Measurements from ENCODE around the gene GFY.

GFY gene

DNA sequence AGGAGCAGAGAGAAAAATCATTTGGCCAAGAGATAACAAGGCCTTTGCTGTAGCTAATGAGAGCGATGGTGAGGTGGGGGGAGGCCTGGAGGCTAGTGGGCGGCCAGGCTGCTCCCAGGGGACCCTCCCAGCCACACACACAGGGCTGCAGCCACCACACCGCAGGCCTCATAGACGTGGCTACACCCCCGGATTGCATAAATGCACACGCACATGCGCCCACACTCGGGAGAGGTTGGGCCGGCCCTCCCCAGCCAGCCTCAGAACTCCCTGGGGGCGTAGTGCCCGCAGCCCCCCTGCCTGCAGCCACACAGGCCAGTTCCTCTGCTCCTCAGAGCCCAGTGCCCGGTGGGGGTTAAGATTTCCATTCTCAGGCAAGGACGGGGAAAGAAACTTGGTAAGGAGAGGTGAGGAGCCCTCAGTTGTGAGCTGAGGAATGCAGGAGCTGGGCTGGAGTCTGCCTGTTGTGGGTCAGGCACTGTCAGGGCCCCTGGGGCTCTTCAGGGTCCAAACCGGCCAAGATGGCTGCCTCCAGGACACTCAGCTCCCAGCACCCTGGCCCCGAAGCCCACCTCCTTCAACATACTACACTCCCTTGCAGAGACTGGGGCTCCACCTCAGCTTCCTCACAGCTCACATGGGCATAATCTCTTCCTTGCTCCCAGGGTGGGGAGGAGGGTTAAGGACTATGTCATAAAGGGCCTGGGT is 9.9 kb upstream of the GFY start:
- Histone ChIP-seq H2AFZ (ENCODE audit: low read length) (no peak overlapping the region), H3F3A (ENCODE audit: insufficient read depth, low read length) (no peaks in the 10 kb centered on the region), H3K4me1 (ENCODE audit: insufficient read depth, low read length, severe bottlenecking) (peaks cover 14% of the 10 kb centered on the region), H3K9me2 (ENCODE audit: low read depth, low read length) (no peaks in the 10 kb centered on the region), H3K4me2 (ENCODE audit: low read length) (no peak overlapping the region; the same call in 1 of the 2 replicates), H3K9ac (ENCODE audit: low read length) (no peak overlapping the region; the same call in 1 of the 2 replicates), H3K27ac (ENCODE audit: low read depth, low read length, poor library complexity, severe bottlenecking) (no peak overlapping the region), H3K79me2 (ENCODE audit: insufficient read depth, low read length) (no peaks in the 10 kb centered on the region), H3K36me3 (ENCODE audit: insufficient read depth, low read length) (no peaks in the 10 kb centered on the region), H4K20me1 (ENCODE audit: insufficient read depth, low read length) (no peaks in the 10 kb centered on the region), H3K9me3 (ENCODE audit: low read length) (no peaks in the 10 kb centered on the region), H3K27me3 (ENCODE audit: insufficient read depth, low read length) (no peaks in the 10 kb centered on the region), H3K4me3 (ENCODE audit: low read depth, low read length, poor library complexity, severe bottlenecking) (no peak overlapping the region)
- no peak for TF ChIP-seq EZH2 (IDR thresholded peaks at IDR 0.05; ENCODE audit: borderline replicate concordance, low read length)
- TF ChIP-seq, protein P1, sequence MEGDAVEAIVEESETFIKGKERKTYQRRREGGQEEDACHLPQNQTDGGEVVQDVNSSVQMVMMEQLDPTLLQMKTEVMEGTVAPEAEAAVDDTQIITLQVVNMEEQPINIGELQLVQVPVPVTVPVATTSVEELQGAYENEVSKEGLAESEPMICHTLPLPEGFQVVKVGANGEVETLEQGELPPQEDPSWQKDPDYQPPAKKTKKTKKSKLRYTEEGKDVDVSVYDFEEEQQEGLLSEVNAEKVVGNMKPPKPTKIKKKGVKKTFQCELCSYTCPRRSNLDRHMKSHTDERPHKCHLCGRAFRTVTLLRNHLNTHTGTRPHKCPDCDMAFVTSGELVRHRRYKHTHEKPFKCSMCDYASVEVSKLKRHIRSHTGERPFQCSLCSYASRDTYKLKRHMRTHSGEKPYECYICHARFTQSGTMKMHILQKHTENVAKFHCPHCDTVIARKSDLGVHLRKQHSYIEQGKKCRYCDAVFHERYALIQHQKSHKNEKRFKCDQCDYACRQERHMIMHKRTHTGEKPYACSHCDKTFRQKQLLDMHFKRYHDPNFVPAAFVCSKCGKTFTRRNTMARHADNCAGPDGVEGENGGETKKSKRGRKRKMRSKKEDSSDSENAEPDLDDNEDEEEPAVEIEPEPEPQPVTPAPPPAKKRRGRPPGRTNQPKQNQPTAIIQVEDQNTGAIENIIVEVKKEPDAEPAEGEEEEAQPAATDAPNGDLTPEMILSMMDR (IDR thresholded peaks at IDR 0.05; ENCODE audit: low read length): no peak

DNA sequence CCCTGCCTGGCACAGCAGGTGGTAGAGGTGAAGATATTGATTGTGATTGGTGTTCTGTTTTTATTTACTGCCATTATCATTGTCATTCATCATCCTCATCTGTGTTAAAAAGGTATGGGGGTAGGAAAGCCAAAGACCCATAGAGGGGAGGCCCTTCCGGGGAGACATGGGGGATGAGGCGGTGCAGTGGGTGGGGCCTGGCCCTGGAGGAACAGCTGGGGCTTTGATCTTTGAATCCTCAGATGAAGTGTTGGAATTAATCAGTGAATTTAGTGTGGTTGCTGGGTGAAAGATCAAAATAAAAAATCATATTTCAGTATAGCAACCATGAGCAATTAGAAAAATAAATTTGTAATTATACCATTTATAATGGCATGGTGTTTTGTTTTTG is 9.4 kb upstream of the GFY start:
- H3K9me3 ChIP-seq (ENCODE audit: low read length): no peaks in the 10 kb centered on the region
- no peaks in the 10 kb centered on the region; the same call in 1 of the 2 replicates for H3K27me3 ChIP-seq (ENCODE audit: insufficient read depth, low read length)
- no peak overlapping the region; the same call in 1 of the 2 replicates for H3K4me2 ChIP-seq (ENCODE audit: low read length)
- H3K9me2 ChIP-seq (ENCODE audit: low read depth, low read length): no peaks in the 10 kb centered on the region
- no peaks in the 10 kb centered on the region for H3K36me3 ChIP-seq (ENCODE audit: insufficient read depth, low read length)
- no peaks in the 10 kb centered on the region for H3K79me2 ChIP-seq (ENCODE audit: insufficient read depth, low read length)
- H2AFZ ChIP-seq (ENCODE audit: low read length): no peak overlapping the region
- H4K20me1 ChIP-seq (ENCODE audit: insufficient read depth, low read length): no peaks in the 10 kb centered on the region
- no peak overlapping the region for H3K4me3 ChIP-seq (ENCODE audit: low read depth, low read length, poor library complexity, severe bottlenecking)
- H3K4me1 ChIP-seq (ENCODE audit: insufficient read depth, low read length, severe bottlenecking): peaks cover 14% of the 10 kb centered on the region
- H3F3A ChIP-seq (ENCODE audit: insufficient read depth, low read length): no peaks in the 10 kb centered on the region
- H3K9ac ChIP-seq (ENCODE audit: low read length): no peak overlapping the region
- no peak overlapping the region for H3K27ac ChIP-seq (ENCODE audit: low read depth, low read length, poor library complexity, severe bottlenecking)
- no peak for TF ChIP-seq EZH2 (IDR thresholded peaks at IDR 0.05; ENCODE audit: borderline replicate concordance, low read length)
- TF ChIP-seq, protein P1 (IDR thresholded peaks at IDR 0.05; ENCODE audit: low read length): no peak

DNA sequence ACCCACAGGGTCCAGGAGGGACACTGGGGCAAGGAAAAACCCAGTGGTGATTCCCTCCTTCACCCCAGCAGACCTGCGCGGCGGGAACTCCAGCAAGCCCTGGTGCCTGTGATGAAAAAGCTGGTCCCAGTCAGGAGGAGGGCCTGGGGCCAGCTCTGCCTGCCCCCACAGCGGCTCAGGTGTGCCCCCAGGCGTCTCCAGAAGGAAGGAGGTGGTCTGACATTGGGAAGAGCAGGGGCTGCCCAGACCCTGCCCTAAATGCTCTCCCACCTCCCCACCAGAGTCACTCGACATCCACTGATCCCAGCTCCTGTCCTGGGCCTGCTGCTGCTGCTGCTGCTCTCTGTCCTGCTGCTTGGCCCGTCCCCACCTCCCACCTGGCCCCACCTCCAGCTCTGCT is 8.1 kb upstream of the GFY start:
- TF ChIP-seq, protein P1 (IDR thresholded peaks at IDR 0.05; ENCODE audit: low read length): no peak
- no peak for TF ChIP-seq EZH2 (IDR thresholded peaks at IDR 0.05; ENCODE audit: borderline replicate concordance, low read length)
- H3K36me3 ChIP-seq (ENCODE audit: insufficient read depth, low read length): no peaks in the 10 kb centered on the region
- H3F3A ChIP-seq (ENCODE audit: insufficient read depth, low read length): no peaks in the 10 kb centered on the region
- no peak overlapping the region for H3K27ac ChIP-seq (ENCODE audit: low read depth, low read length, poor library complexity, severe bottlenecking)
- H3K4me2 ChIP-seq (ENCODE audit: low read length): no peak overlapping the region
- H3K27me3 ChIP-seq (ENCODE audit: insufficient read depth, low read length): peaks cover 4% of the 10 kb centered on the region; the same call in 1 of the 2 replicates
- no peaks in the 10 kb centered on the region for H3K79me2 ChIP-seq (ENCODE audit: insufficient read depth, low read length)
- peaks cover 14% of the 10 kb centered on the region for H3K4me1 ChIP-seq (ENCODE audit: insufficient read depth, low read length, severe bottlenecking)
- no peak overlapping the region for H3K9ac ChIP-seq (ENCODE audit: low read length)
- H2AFZ ChIP-seq (ENCODE audit: low read length): no peak overlapping the region
- no peak overlapping the region for H3K4me3 ChIP-seq (ENCODE audit: low read depth, low read length, poor library complexity, severe bottlenecking)
- no peaks in the 10 kb centered on the region for H4K20me1 ChIP-seq (ENCODE audit: insufficient read depth, low read length)
- no peaks in the 10 kb centered on the region for H3K9me2 ChIP-seq (ENCODE audit: low read depth, low read length)
- no peaks in the 10 kb centered on the region for H3K9me3 ChIP-seq (ENCODE audit: low read length)
